ENCODE measurements around the gene CYP2C18. TPM values are rescaled to one million over a fixed set of nuclear protein-coding genes. Genes with fewer than 3 reads are reported as not detected.
"Not testable (repeated sequence)": the region's sequence is repeated elsewhere in the genome, so short reads cannot be mapped to it uniquely, and the experiment has no call there.

CYP2C18 gene
- total RNA-seq = not detected

DNA sequence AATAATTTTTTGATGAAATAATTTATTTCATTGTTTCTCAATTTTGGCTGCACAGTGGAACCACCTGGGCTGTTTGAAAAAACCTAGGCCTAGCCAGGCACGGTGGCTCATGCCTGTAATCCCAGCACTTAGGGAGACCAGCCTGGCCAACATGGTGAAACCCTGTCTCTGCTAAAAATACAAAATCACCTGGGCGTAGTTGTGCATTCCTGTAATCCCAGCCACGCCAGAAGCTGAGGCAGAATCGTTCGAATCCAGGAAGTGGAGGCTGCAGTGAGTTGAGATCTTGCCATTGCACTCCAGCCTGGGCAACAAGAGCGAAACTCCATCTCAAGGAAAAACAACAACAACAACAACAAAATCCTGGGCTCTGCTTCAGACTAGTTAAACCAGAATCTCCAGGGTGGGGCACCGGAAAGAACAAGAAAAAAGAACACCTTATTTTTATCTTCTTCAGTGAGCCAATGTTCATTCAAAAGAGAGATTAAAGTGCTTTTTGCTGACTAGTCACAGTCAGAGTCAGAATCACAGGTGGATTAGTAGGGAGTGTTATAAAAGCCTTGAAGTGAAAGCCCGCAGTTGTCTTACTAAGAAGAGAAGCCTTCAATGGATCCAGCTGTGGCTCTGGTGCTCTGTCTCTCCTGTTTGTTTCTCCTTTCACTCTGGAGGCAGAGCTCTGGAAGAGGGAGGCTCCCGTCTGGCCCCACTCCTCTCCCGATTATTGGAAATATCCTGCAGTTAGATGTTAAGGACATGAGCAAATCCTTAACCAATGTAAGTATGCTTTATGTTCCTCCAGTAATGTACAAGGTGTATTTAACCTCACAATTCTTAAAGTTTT lies at the start of gene CYP2C18:
Gene CYP2C18 (plus strand): TSS at position 516 of the 841 bp plus-strand sequence. CDS start 91 bp downstream, at position 607.
- no peak for DNase-seq

DNA sequence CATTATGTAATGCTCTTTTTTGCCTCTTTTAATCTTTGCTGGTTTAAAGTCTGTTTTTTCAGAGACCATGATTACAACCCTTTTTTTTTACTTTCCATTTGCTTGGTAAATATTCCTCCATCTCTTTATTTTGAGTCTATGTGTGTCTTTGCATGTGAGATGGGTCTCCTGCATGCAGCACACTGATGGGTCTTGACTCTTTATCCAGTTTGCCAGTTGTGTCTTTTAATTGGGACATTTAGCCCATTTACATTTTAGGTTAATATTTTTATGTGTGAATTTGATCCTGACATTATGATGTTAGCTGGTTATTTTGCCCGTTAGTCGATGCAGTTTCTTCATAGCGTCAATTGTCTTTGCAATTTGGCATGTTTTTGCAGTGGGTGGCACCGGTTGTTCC lies 45.4 kb upstream of the CYP2C18 start:
- not testable (repeated sequence) for DNase-seq

DNA sequence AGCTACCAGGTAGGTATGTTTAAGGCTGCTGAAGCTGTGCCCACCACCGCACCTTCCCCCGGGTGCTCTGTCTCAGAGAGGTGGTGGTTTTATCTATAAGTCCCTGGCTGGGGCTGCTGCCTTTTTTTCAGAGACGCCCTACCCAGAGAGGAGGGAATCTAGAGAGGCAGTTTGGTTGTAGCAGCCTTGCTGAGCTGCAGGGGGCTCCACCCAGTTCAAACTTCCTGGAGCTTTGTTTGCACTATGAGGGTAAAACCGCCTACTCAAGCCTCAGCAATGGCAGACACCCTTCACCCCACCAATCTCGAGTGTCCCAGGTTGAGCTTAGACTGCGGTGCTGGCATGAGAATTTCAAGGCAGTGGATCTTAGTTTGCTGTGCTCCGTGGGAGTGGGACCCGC lies 43.6 kb upstream of the CYP2C18 start:
- no peak for DNase-seq

DNA sequence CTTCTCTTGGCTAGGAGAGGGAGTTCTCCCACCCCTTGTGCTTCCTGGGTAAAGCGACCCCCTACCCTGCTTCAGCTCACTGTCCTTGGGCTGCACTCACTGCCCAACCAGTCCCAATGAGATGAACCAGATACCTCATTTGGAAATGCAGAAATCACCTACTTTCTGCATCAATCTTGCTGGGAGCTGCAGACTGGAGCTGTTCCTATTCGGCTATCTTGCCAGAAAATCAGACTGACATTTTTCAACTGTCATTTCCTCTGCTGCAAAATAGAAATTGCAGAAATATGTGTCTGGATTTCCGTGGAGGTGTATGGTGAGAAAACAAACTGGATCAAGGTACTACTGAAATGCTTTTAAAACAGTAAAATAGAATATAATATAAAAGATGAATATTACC lies 43.0 kb upstream of the CYP2C18 start:
- no peak for DNase-seq

DNA sequence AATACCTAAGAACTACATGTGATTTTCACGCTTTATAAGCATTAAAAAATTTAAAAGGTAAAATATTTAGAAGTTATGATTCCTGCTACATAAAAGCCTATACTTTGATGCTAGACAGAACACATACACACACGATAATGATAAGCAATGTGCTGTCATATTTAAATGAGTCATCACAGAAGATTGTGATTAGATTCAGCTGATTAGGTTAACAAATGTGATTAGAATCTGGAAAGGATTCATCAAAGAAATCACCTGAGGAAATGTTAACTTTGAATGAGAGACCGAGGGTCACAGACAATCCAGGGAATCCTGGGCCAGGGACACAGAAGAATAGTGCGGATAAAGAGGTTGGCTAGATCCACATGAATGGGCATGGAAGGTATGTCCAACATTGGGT lies 42.0 kb upstream of the CYP2C18 start:
- DNase-seq = no peak

DNA sequence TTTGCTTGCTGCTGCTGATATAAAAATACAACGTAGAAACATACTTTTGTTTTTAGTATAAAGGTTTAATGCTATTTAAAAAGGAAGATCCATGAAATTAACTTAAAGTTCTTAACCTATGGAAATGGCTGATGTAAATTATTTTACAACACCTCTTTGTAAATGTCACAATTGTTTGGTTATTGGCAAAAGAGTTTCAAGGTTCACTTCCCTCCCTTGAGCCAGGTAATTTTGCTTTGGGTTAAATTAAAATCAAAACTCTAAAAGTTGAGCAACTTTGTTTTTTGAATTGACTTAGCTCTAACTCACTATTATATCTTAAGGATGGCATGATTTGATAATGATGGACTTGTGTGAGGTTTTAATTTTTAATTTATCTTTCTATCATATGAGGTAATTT lies 39.2 kb upstream of the CYP2C18 start:
- no peak for DNase-seq

DNA sequence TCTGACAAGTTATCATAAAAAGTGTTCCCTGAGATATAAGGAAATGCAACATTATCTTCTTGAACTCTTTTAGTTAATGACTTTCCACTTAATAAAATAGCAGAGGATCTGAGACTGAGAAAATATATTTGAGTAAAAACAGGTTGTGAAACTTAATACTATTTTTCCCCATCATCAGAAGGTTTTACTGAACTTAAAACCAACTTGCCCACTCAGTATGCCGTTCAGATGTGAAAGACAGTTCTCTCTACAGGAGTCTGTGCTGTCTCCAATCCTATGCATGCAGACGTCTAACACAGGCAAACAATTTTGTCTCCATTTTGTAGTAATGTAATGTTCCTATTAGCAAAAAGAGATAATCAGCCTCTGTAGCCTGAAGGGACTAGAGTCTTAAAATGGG lies 38.2 kb upstream of the CYP2C18 start:
- no peak for DNase-seq

DNA sequence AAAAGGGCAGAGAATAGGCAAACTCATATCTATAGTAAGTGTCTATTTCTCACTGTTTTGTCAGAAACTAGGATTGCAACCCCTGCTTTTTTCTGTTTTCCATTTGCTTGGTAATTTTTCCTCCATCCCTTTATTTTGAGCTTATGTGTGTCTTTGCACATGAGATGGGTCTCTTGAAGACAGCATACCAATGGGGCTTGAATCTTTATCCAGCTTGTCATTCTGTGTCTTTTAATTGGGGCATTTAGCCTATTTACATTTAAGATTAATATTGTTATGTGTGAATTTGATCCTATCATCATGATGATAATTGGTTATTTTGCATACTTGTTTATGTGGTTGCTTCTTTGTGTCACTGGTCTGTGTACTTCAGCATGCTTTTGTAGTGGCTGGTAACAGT lies 28.3 kb upstream of the CYP2C18 start:
- not testable (repeated sequence) for DNase-seq

DNA sequence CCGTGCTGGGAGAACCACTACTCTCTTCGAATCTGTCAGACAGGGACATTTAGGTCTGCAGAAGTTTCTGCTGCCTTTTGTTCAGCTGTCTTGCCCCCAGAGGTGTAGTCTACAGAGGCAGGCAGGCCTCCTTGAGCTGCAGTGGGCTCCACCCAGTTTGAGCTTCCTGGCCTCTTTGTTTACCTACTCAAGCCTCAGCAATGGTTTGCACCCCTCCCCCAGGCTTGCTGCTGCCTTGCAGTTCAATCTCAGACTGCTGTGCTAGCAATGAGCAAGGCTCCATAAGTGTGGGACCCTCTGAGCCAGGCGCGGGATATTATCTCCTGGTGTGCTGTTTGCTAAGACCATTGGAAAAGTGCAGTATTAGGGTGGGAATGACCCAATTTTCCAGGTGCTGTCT lies 20.5 kb upstream of the CYP2C18 start:
- not testable (repeated sequence) for DNase-seq

DNA sequence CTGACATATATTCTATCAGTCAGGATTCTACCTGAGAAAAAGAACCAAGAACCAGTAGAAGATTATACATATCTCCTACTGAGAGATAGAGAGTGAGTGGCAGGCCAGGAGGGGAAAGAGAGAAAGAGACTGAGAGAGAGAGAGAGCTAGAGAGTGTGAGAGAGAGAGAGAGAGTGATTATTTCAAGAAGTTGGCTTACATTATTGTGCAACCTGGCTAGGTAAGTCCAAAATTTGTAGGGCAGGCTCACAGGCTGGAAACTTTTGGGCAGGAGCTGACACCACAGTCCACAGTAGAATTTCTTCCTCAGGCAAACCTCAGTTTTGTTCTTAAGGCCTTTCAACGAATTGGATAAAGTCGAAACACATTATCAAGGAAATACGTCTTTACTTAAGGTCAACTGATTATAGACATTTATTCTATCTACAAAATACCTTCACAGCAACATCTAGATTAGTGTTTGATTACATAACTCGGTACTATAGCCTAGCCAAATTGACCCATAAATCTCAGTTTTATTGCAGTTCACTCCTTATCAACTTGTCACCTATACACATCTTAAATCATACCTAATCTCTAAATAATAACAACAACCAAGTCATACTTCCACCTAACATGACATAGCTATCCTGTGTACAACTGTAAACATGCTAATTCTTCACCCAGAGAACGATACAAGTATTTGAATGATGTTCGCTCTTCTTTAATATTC lies 17.0 kb upstream of the CYP2C18 start:
- no peak for DNase-seq

DNA sequence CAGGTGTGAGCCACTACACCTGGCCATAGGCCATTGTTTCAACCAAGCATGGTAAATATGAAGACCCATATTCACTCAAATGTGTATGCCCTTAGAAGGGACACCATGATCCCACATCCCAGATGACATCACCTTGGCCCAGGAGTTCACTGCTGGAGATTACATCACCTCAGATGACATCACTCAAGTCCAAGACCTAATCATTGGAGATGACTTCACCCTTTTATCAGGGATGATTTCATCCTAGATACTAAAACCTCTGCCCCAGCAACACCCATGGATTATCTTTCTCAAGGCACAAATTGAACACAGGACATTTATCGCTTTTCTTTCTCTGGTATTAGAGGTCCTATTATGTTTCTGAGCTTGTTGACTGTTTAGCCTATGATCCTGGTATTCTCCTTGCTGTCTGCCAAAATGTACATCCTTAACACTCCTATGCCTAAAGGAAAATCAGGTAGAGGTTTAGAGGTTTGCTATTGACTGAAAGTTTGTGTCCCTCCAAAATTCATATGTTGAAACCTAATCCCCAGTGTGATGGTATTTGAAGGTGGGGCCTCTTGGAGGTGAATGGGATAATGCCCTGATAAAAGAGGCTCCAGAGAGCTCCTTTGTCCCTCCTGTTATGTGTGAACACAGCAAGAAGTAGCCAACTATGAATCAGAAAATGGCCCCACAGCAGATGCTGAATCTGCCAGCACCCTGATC lies 9.8 kb upstream of the CYP2C18 start:
- no peak for DNase-seq

DNA sequence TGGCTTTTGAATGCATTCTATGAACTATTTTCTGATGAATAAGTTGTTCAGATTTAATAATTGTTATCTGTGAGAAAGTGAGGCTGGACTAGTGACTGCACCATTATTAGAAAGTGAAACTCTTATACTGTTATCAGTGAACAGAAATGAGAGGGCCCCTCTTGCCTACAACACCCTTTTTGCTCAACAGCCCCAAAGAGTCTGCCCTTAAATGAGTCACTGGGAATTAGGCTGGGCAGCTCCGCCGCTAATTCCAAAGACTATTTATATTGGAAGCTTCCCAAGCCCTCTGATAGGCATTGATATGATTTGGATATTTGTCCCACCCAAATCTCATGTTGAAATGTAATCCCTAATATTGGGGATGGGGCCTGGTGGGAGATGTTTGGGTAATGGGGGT lies 7.0 kb upstream of the CYP2C18 start:
- DNase-seq = no peak

DNA sequence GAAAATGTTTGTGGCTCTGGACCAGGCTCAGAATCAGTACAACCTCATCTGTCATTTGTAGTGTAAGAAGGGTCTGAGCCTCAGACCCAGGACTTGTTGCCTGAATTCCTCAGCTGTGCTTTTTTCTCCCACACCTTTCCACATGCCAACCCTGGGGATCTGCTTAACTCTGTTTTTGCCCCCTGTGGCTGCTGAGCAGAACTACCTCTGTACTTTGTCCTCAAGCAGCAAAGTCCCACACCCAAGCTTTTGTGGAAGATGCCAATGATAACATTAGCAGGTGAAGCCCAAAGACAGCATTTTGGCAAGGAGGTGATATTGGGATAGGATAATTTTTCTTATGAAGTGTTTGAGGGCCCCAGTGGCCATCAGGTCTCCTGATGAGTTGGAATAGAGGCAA lies 5.8 kb upstream of the CYP2C18 start:
- no peak for DNase-seq

DNA sequence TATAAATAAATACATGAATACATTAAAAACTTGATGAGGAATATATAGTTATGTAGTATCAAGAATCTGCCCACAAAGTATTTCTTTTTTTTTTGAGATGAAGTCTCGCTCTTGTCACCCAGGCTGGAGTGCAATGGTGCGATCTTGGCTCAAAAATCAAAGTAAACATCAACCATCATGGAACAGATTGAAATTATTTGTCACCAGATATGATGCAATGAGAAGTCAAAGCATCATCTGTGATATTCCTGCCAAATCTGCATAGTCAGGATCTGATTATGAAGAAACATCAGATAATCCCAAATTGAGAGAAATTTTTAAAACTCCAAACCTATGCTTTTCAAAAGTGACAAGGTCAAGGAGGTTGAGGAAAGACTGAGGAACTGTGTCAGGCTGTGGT lies 5.1 kb upstream of the CYP2C18 start:
- DNase-seq = no peak

DNA sequence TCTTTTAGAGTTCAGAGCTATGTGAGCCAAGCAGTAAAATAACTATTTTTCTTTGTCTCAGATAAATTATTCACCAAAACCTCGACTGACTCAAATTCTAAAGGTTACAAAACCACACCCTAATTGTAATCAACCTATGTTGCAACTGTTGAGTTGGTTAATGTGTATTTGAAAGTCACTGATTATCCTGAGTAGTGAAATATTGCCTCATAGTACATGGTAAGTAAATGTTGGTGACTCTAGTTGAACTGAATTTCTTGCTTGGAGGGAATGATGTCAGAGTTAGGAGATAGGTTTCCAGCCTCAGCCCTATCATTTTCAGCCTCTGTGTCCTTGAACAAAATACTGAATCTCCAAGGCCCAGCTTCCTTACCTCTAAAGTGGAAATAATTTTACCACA lies 3.0 kb upstream of the CYP2C18 start:
- DNase-seq = no peak

DNA sequence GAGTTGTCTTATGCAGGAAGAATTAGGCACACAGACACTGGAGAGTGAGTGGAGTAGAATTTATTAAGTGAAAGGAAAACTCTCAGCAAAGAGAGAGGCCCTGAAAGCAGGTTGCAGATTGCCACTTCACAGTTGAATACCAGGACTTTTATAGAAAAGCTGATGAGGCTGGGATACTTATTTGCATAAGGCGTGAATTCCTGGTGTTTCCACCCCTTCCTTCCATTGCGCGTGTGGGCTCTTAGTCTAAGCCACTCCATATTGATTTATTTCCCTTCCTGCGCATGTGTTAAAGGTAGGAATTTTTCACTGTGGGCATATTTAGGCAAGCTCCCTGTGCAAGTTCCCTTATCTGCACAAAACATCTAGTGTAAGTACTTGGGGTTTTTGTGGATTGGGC lies 893 bp upstream of the CYP2C18 start:
- DNase-seq = not testable (repeated sequence)

DNA sequence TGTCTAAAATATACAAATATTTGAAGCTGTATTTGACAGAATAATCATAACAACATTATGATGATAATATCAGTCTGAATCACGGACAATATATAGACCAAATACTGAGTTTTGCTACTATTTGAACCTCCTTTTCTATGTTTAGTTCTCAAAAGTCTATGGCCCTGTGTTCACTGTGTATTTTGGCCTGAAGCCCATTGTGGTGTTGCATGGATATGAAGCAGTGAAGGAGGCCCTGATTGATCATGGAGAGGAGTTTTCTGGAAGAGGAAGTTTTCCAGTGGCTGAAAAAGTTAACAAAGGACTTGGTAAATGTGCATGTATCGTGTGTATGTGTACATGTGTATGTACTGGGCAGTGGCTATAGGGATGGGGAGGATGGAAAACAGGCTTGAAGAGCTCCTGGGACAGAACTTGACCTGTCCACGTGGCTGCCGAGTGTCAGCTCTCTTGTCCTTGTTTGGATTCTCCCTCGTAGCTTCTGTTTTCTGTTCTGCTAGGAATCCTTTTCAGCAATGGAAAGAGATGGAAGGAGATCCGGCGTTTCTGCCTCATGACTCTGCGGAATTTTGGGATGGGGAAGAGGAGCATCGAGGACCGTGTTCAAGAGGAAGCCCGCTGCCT lies 4.2 kb downstream of the CYP2C18 start:
- no peak for DNase-seq

DNA sequence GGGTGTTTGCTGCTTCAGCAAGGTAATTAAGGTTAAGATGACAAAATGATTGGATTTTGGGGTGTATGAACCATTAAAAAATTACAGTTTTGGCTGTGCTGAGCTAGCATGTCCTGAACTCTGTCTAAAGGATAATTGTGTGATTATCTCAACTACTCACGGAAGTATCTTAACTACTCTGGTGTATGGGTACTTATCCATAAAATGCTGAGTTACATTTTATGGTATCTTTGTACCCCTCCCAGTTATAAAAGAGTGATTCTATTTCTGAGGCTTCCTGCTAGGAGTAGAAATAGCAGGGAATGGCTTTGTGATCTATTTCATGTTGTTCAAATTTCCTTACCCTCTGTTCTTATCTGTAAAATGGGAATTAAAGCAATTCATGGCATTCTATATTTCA lies 22.6 kb downstream of the CYP2C18 start:
- DNase-seq = no peak

DNA sequence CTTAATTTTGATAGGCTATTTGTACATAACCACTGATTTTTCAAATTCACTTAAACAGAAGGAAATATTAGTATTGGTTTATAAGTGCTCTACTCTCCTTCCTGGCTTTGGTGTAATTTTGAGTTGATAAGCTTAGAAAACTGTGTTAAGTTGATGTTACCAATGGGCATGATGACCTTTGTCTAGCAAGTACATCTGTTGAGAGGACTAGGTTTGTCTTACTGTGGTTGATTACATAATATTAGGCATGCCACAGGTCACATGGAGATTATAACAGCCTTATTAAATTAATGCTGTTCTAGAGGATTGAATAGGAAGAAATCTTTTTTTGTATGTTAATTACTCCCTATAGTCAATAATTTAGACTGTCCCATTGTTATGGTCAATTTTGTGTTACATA lies 27.0 kb downstream of the CYP2C18 start:
- DNase-seq = no peak

DNA sequence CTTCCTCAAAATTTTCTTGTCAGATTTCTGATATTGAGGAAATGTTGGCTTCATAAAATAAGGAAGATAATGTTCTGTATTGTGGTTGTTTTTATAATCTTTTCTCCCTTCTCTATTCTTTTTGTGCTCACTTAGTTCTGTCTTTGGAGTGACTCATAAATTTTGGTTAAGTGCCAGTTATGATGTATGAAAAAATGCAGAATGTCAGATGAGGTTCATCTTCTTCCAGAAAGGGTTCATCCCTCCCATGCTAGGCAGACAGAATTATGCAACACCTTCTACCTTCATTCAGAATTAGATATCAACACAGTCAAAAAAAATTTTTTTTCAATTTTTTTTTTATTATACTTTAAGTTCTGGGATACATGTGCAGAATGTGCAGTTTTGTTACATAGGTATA lies 42.3 kb downstream of the CYP2C18 start:
- no peak for DNase-seq

DNA sequence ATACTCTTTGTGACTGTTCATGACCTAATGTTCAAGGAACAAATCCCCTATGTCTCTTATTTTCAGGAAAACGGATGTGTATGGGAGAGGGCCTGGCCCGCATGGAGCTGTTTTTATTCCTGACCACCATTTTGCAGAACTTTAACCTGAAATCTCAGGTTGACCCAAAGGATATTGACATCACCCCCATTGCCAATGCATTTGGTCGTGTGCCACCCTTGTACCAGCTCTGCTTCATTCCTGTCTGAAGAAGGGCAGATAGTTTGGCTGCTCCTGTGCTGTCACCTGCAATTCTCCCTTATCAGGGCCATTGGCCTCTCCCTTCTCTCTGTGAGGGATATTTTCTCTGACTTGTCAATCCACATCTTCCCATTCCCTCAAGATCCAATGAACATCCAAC lies 51.7 kb downstream of the CYP2C18 start:
- DNase-seq = no peak

DNA sequence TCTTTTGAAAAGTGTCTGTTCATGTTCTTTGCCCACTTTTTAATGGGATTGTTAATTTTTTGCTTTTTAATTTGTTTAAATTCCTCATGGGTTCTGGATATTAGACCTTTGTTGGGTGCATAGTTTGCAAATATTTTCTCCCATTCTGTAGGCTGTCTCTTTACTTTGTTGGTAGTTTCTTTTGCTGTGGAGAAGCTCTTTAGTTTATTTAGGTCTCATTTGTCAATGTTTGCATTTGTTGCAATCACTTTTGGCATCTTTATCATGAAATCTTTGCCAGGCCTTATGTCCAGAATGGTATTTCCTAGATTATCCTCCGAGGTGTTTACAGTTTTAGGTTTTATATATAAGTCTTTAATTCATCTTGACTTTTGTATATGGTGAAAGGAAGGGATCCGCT lies 55.1 kb downstream of the CYP2C18 start:
- DNase-seq = no peak

DNA sequence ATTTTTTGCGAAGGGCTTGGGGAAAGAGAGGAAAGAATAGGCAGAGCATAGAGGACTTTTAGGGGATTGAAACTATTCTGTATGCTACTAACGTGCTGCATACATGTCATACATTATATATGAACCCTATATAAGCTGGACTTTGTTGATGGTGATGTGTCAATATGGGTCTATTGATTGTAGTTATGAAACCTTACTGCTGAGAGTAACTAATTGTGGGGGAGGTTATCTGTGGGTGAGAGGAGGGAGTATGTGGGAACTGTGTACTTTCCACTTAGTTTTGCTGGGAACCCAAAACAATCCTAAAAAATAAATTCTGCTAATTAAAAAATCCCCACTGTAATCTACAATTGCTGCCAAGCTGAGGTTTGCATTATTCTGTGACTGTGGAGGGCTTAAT lies 63.6 kb downstream of the CYP2C18 start:
- no peak for DNase-seq
